Inferior parietal cortex (tissue), 1 donor: ENCODE results near the gene AGGF1.
"Not testable (repeated sequence)": the region's sequence is repeated elsewhere in the genome, so short reads cannot be mapped to it uniquely, and the experiment has no call there.

Source experiments
- DNase-seq: peaks from one replicate; pipeline ENCODE4 v3.0.0-alpha.2; 2016; ENCODE audit errors: extremely low spot score

AGGF1 gene

DNA sequence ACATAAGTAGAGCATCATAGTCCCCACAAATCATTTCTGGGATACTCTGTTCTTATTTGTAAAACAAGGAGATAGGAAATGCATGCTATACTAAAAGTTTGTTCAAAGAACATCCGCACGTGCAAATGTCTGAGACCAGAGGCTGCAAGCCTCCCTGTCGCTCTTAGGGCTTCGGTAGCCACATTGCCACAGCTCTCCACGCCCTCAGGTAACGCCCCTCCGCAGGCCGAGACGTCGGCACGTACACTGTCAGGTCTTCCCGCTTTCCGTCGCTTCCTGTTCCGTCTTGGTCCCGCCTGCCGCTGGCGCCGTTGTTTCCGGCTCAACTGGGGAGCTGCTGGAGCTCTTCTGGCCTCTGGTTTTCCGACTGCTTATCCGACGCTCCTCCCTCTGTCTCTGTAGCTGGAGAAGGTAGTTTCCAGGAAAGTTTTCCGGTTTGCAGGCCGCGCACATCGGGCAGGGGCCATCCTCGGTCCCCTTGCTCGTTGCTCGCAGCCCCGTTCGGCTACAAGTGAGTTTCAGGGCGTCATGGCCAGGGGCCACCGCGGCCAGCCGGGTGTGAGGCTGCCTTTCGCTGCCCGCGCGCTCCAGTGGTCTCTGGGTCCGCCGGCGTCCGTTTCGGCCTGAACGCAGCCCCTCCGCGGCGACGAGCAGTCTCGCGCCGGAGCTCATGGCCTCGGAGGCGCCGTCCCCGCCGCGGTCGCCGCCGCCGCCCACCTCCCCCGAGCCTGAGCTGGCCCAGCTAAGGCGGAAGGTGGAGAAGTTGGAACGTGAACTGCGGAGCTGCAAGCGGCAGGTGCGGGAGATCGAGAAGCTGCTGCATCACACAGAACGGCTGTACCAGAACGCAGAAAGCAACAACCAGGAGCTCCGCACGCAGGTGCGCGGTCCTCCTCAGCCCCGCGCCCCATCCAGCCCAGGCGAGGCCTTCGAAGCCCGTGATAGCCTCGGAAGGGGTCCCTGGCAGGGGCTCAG lies at the start of gene AGGF1:
Gene AGGF1, plus strand, starts transcription at position 308 of the 975 bp plus-strand sequence. Its CDS starts 363 bp downstream, at position 671.
- DNase-seq, result peak; percentile 96

- DNase-seq, result no peak
Measured at GRCh38 chr5:76980518-76981144, 49.6 kb upstream of the AGGF1 start.

DNA sequence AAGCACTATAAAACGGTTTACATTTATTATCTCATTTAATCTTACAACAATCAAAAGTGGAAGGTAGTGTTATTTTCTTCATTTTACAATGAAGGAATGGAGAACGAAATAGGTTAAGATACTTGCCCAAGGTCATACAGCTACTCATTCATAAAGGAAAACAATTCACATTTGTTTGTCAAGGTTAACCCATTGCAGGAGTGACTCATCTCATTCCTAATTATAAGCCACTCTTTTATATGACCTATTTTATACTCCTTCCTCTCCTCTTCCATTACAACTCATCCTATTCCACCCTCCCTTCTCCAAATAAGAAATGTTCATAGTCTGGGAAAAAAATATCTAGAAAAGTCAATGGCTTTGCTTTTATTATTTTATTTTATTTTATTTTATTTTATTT lies 47.8 kb upstream of the AGGF1 start:
- no peak for DNase-seq

GRCh38 chr5:76983468-76983867 lies 46.7 kb upstream of the AGGF1 start:
- peak; percentile 47 for DNase-seq

- DNase-seq, result no peak
Measured at GRCh38 chr5:76986825-76987526, 43.2 kb upstream of the AGGF1 start.

- no peak for DNase-seq
Measured at GRCh38 chr5:76990899-76991459, 39.2 kb upstream of the AGGF1 start.

- DNase-seq, result not testable (repeated sequence)
Measured at GRCh38 chr5:76993436-76993835, 36.8 kb upstream of the AGGF1 start.

DNA sequence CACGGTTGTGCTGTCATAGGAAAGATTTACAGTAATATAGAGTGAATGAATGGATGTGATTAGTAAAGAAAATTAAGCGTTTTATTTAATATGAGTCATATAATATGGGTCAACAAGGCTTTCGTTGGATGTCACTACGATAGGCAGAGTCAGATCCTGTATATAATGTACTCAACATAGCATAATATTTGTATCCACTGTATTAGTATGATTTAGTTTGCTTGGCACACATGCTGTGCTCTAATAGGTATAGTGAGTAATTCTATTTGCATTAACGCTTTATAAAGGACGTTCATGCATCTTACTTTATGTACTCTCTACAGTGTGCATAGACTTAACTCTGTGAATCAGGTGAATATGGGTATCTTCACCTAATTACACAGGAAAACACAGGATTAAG lies 35.9 kb upstream of the AGGF1 start:
- no peak for DNase-seq

- not testable (repeated sequence) for DNase-seq
Measured at GRCh38 chr5:76998251-76998650, 32.0 kb upstream of the AGGF1 start.

GRCh38 chr5:76999451-76999850 lies 30.8 kb upstream of the AGGF1 start:
- no peak for DNase-seq

GRCh38 chr5:77003246-77003645 lies 27.0 kb upstream of the AGGF1 start:
- no peak for DNase-seq

- DNase-seq, result no peak
Measured at GRCh38 chr5:77006124-77006523, 24.1 kb upstream of the AGGF1 start.

GRCh38 chr5:77008413-77008812 lies 21.8 kb upstream of the AGGF1 start:
- no peak for DNase-seq

DNA sequence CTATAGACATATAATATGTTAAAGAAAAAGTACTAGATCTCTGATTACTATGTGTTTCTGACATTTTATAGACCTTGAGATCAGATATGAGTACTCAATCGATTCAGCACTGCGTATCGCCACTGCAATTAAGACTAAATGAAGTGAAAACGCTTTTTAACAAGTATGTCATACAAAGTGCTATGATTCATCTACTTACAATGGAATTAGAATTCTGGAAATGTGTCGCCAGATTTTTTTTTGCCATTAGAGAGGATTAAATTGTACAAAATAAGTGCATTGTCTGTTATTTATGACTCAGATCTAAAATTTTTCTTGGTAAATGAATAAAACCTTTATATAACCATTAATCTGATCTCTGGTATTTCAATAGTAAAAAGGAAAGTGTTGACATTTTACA lies 20.0 kb upstream of the AGGF1 start:
- DNase-seq, result no peak

DNA sequence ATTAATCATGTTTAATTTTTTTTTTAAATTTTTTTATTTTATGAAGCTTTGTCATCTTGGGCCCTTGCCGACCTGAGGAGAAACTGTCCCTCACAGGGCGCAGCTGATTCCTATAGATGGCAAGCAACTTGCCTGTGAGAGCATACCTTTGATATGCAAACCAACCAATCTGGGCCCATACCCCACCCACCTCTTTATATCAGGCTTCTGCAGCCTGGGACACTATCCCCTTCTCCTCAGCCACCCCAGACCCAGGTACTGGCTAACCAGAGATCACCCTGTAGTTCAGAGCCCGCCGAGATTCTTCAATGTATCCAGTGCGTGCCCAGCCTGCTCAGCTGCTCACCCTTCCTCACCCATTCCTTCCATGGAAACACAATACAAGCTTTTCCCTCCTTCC lies 18.7 kb upstream of the AGGF1 start:
- DNase-seq, result no peak

GRCh38 chr5:77012601-77013000 lies 17.6 kb upstream of the AGGF1 start:
- DNase-seq, result no peak

- peak; percentile 79 for DNase-seq
Measured at GRCh38 chr5:77015938-77016569, 14.2 kb upstream of the AGGF1 start.

- no peak for DNase-seq
Measured at GRCh38 chr5:77016962-77017361, 13.2 kb upstream of the AGGF1 start.

GRCh38 chr5:77017668-77018067 lies 12.5 kb upstream of the AGGF1 start:
- DNase-seq, result no peak

DNA sequence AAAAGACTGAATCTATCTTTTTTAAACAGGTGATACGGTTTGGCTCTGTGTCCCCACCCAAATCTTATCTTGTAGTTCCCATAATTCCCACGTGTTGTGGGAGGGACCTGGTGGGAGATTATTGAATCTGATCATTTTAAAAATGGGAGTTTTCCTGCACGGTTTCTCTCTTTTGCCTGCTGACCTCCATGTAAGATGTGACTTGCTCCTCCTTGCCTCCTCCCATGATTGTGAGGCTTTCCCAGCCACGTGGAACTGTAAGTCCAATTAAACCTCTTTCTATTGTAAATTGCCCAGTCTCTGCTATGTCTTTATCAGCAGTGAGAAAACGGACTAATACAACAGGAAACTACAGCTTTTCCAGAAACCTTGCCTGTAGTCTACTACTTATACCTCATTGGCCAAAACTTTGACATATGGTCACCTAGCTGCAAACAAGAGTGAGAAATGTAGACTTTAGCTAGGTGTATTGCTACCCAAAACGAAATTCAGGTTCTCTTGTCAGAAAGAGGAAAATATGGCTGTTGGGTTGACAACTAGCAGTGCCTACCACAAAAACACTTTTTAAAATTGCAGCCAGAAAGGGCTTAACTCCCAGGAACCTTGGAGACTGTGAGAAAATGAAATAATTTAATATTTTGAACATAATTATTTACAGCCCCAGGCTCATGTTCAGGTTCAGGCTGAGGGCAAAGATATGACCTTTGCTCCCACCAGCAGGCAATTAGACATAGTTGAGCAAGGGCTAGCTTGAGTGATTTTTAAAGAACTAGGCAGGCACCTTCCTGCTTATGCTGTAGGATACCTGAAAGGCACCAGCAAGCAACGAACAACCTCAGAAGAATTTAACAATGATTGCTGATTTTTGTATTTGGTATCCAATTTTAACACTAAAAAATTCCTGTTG lies 7.4 kb upstream of the AGGF1 start:
- DNase-seq, result no peak
